Measurements from ENCODE around the gene CDK9. TPM values are rescaled to one million over a fixed set of nuclear protein-coding genes. Genes with fewer than 3 reads are reported as not detected.

Gene CDK9
- total RNA-seq, 1 experiment from 2014 or later = 48.7 TPM

- BruUV-seq (replicated peaks) = no TSS peak
- no peaks in the 10 kb centered on the region for H3K9me3 ChIP-seq (ENCODE audit: control insufficient read depth, insufficient read depth, low read depth, low read length)
- ATAC-seq (no peak), DNase-seq (ENCODE audit: low read depth, low spot score) (no peak)
- TF ChIP-seq SIN3A (IDR thresholded peaks at IDR 0.05; ENCODE audit: borderline replicate concordance, insufficient read depth, low read depth, low read length) = no peak
- TF ChIP-seq CTCF (IDR thresholded peaks at IDR 0.05) = no peak
- no peak for TF ChIP-seq REST (IDR thresholded peaks at IDR 0.05; ENCODE audit: insufficient read depth in 1 of 2, low read depth in 2 of 2, low read length in 1 of 2)
- in situ Hi-C loops (cut with HindIII; ENCODE audit: low pct_unique_long_range_greater_than_20kb, low sequenced_read_pairs) = no loop called here
- no peak overlapping the region for H3K4me3 ChIP-seq (ENCODE audit: low read depth in 2 of 2, low read length in 2 of 2)
- no peak overlapping the region for H3K27ac ChIP-seq (ENCODE audit: low read length)
- no peaks in the 10 kb centered on the region for H3K27me3 ChIP-seq (ENCODE audit: control insufficient read depth, insufficient read depth, low read length)
- intact Hi-C loops (cut with micrococcal nuclease; ENCODE audit: unreplicated experiment) = no loop called here
- H3K4me1 ChIP-seq (ENCODE audit: control insufficient read depth, insufficient read depth, low read length) = no peaks in the 10 kb centered on the region
- ChIA-PET POLR2A (no interaction called here), CTCF (no interaction called here)
- H3K36me3 ChIP-seq (ENCODE audit: control insufficient read depth, insufficient read depth, low read length) = no peaks in the 10 kb centered on the region
Measured at GRCh38 chr9:127826253-127826913, 40.5 kb downstream of the CDK9 start.

GRCh38 chr9:127828262-127829031, 42.6 kb downstream of the CDK9 start:
- no TSS peak for BruUV-seq (replicated peaks)
- intact Hi-C loops (cut with micrococcal nuclease; ENCODE audit: unreplicated experiment) = no loop called here
- ChIA-PET CTCF (interaction anchor here (0.5 kb wide), 1 partner anchor 31 kb away, joined by 5 read pairs; no protein-coding TSS in a partner anchor), POLR2A (interaction anchor here (0.6 kb wide), 1 partner anchor 133 kb away, joined by 3 read pairs; no protein-coding TSS in a partner anchor)
- Histone ChIP-seq H3K36me3 (ENCODE audit: control insufficient read depth, insufficient read depth, low read length) (no peaks in the 10 kb centered on the region), H3K27me3 (ENCODE audit: control insufficient read depth, insufficient read depth, low read length) (no peaks in the 10 kb centered on the region), H3K4me3 (ENCODE audit: low read depth in 2 of 2, low read length in 2 of 2) (no peak overlapping the region), H3K27ac (ENCODE audit: low read length) (no peak overlapping the region), H3K4me1 (ENCODE audit: control insufficient read depth, insufficient read depth, low read length) (no peaks in the 10 kb centered on the region), H3K9me3 (ENCODE audit: control insufficient read depth, insufficient read depth, low read depth, low read length) (no peaks in the 10 kb centered on the region)
- no peak for DNase-seq (ENCODE audit: low read depth, low spot score)
- in situ Hi-C loops (cut with HindIII; ENCODE audit: low pct_unique_long_range_greater_than_20kb, low sequenced_read_pairs) = no loop called here
- TF ChIP-seq POLR2AphosphoS5 (IDR thresholded peaks at IDR 0.05; ENCODE audit: low read depth, low read length) = no peak
- no peak for TF ChIP-seq REST (IDR thresholded peaks at IDR 0.05; ENCODE audit: insufficient read depth in 1 of 2, low read depth in 2 of 2, low read length in 1 of 2)
- no peak for TF ChIP-seq SIN3A (IDR thresholded peaks at IDR 0.05; ENCODE audit: borderline replicate concordance, insufficient read depth, low read depth, low read length)
- no peak for TF ChIP-seq CTCF (IDR thresholded peaks at IDR 0.05)
- no peak for TF ChIP-seq TCF7L2 (IDR thresholded peaks at IDR 0.05; ENCODE audit: low read depth, low read length)
- no peak for ATAC-seq
